RPMI7951 (cell line): ENCODE data around the gene OBP2A. TPM values are rescaled to one million over a fixed set of nuclear protein-coding genes. Genes with fewer than 3 reads are reported as not detected.

ENCODE experiments used
- DNase-seq: peaks from one replicate; pipeline ENCODE4 v3.0.0-alpha.2; 2012; ENCODE audit warnings: low read depth
- total RNA-seq: library from RNA; depleted of rRNA; stranded (reverse); fragments of >200 nt; shearing (Covaris generic); gene quantifications from 2 replicates; pipeline ENCODE4 v1.2.3, GENCODE V29; 2014; rRNA removed

The OBP2A gene
- total RNA-seq, 1 experiment from 2014 or later: not detected

- DNase-seq: no peak
Measured at GRCh38 chr9:135596211-135596610, 50.3 kb downstream of the OBP2A start.

Other genes with a start within 250 kb of the OBP2A start
- gene PPP1R26, start 66.3 kb upstream of the OBP2A start, total RNA-seq: 0.24 and 0.68 TPM in 2 replicates
- gene MRPS2, start 45.4 kb upstream of the OBP2A start, total RNA-seq: 18.1 and 25.2 TPM in 2 replicates
- not detected in 2 replicates for gene LCN1, start 24.7 kb upstream of the OBP2A start, total RNA-seq
- 0.39 TPM in 1 of 2 replicates, not detected in the other for gene PAEP, start 15.6 kb downstream of the OBP2A start, total RNA-seq
- gene GLT6D1, start 93.4 kb downstream of the OBP2A start, total RNA-seq: not detected in 2 replicates
- not detected in 2 replicates for gene LCN9, start 117.2 kb downstream of the OBP2A start, total RNA-seq
- not detected in 2 replicates for gene SOHLH1, start 153.4 kb downstream of the OBP2A start, total RNA-seq
- not detected in 2 replicates for gene KCNT1, start 156.1 kb downstream of the OBP2A start, total RNA-seq